DND-41 (cell line): ENCODE measurements around the gene ZNF462.

Experiments used
- EZH2 ChIP-seq: IDR thresholded peaks from 3 replicates; pipeline ENCODE4 v1.6.1; 2012; ENCODE audit warnings: borderline replicate concordance, low read depth, mild to moderate bottlenecking, moderate library complexity, low read length, inconsistent platforms; ENCODE audit not compliant: severe bottlenecking
- TF ChIP-seq, protein P1 (sequence below): IDR thresholded peaks from 2 replicates; pipeline ENCODE4 v1.5.1; 2012; ENCODE audit warnings: borderline replicate concordance, low read length, moderate library complexity, mild to moderate bottlenecking; ENCODE audit not compliant: poor library complexity, severe bottlenecking; ENCODE audit errors: extremely low read depth

- TF ChIP-seq, protein P1, sequence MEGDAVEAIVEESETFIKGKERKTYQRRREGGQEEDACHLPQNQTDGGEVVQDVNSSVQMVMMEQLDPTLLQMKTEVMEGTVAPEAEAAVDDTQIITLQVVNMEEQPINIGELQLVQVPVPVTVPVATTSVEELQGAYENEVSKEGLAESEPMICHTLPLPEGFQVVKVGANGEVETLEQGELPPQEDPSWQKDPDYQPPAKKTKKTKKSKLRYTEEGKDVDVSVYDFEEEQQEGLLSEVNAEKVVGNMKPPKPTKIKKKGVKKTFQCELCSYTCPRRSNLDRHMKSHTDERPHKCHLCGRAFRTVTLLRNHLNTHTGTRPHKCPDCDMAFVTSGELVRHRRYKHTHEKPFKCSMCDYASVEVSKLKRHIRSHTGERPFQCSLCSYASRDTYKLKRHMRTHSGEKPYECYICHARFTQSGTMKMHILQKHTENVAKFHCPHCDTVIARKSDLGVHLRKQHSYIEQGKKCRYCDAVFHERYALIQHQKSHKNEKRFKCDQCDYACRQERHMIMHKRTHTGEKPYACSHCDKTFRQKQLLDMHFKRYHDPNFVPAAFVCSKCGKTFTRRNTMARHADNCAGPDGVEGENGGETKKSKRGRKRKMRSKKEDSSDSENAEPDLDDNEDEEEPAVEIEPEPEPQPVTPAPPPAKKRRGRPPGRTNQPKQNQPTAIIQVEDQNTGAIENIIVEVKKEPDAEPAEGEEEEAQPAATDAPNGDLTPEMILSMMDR: no peak
- TF ChIP-seq EZH2: no peak
These were observed 42.1 kb upstream of the ZNF462 start for GRCh38 chr9:106820866-106821265.
